Lower leg skin (tissue), 3 donors: ENCODE measurements around the gene HMGCS2.

Experiments
- POLR2A ChIP-seq, 2 donors: fragments of 450-650 bp; IDR thresholded peaks; one replicate each; pipeline ENCODE4 v1.6.1; 2016 to 2017; ENCODE audit warnings: antibody characterized with exemption in 2 of 2, mild to moderate bottlenecking in 1 of 2, moderate library complexity in 1 of 2
- TF ChIP-seq, protein P1 (sequence below), 3 donors: fragments of 450-650 bp; IDR thresholded peaks; one replicate each; pipeline ENCODE4 v1.5.1; 2016; ENCODE audit warnings: antibody characterized with exemption in 3 of 3, mild to moderate bottlenecking in 3 of 3, moderate library complexity in 2 of 3

GRCh38 chr1:119778886-119779560 is 10.3 kb upstream of the HMGCS2 start:
- TF ChIP-seq POLR2A (IDR thresholded peaks at IDR 0.05) = no peak
- TF ChIP-seq, protein P1, sequence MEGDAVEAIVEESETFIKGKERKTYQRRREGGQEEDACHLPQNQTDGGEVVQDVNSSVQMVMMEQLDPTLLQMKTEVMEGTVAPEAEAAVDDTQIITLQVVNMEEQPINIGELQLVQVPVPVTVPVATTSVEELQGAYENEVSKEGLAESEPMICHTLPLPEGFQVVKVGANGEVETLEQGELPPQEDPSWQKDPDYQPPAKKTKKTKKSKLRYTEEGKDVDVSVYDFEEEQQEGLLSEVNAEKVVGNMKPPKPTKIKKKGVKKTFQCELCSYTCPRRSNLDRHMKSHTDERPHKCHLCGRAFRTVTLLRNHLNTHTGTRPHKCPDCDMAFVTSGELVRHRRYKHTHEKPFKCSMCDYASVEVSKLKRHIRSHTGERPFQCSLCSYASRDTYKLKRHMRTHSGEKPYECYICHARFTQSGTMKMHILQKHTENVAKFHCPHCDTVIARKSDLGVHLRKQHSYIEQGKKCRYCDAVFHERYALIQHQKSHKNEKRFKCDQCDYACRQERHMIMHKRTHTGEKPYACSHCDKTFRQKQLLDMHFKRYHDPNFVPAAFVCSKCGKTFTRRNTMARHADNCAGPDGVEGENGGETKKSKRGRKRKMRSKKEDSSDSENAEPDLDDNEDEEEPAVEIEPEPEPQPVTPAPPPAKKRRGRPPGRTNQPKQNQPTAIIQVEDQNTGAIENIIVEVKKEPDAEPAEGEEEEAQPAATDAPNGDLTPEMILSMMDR (IDR thresholded peaks at IDR 0.05) = no peak
